Thoracic aorta (tissue), 2 donors: ENCODE data around the gene TC2N. TPM values are rescaled to one million over a fixed set of nuclear protein-coding genes. Genes with fewer than 3 reads are reported as not detected.

Experiments
- ATAC-seq: fragments of 150-250 bp; one replicate; pipeline ENCODE4 v1.8.0; 2017; ENCODE audit warnings: low read depth; ENCODE audit not compliant: insufficient number of reproducible peaks, low FRiP score
- DNase-seq: peaks from one replicate; pipeline ENCODE4 v3.0.0-alpha.2; 2020; ENCODE audit warnings: low spot score
- H3K27ac ChIP-seq, 2 donors: fragments of 200-600 bp; sonication (generic); 1 replicate in 1 of 2; 2 replicates in 1 of 2; pipeline ENCODE4 v1.5.1; 2016; ENCODE audit warnings: mild to moderate bottlenecking in 2 of 2, moderate library complexity in 2 of 2
- H3K27me3 ChIP-seq: fragments of 200-600 bp; sonication (generic); replicated peaks from 2 replicates; pipeline ENCODE4 v1.6.0; 2016; ENCODE audit warnings: mild to moderate bottlenecking; ENCODE audit not compliant: insufficient read depth
- H3K36me3 ChIP-seq: fragments of 200-600 bp; sonication (generic); one replicate; pipeline ENCODE4 v1.5.1; 2016
- H3K4me1 ChIP-seq, 2 donors: fragments of 200-600 bp; sonication (generic); 1 replicate in 1 of 2; 2 replicates in 1 of 2; pipeline versions ENCODE4 v1.5.1 to v1.6.0; 2016; ENCODE audit warnings: low read depth in 2 of 2, mild to moderate bottlenecking in 1 of 2; ENCODE audit not compliant: control insufficient read depth in 1 of 2
- H3K4me3 ChIP-seq: fragments of 200-600 bp; sonication (generic); 2 replicates; pipeline ENCODE4 v1.5.1; 2016; ENCODE audit warnings: mild to moderate bottlenecking
- H3K9me3 ChIP-seq: fragments of 200-600 bp; sonication (generic); 2 replicates; pipeline ENCODE4 v1.5.1; 2016
- total RNA-seq, 2 donors: library from RNA; depleted of rRNA; stranded (reverse); fragments of >200 nt; gene quantifications; one replicate each; pipeline versions ENCODE4 v1.1.0 to v1.2.3, GENCODE V29; 2016
- TF ChIP-seq, protein P1 (sequence below): fragments of 200-600 bp; sonication (generic); IDR thresholded peaks from one replicate; pipeline ENCODE4 v1.5.1; 2019; ENCODE audit warnings: antibody characterized with exemption

The TC2N gene
- total RNA-seq, 2 donors from 2014 or later, result 146 to 172 TPM

DNA sequence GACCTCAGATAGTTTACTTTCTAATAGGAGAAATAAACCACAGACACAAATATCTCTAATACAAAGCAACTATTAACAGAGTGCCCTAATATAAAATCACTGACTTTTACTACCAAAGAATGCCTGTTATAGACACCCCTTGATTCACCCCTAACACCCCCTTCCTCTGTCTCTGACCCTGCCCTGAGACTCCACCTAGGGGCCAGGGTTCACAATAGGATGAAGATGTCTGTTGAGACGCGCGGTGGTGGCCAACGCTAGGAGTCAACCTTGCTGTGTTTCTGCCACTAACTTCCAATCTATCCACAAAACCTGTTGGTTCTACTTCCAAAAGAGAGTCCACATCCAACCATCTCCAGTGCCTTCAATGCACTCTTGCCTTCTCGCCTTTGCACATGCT is 10.9 kb upstream of the TC2N start:
- Histone ChIP-seq H3K36me3 (peaks cover 77% of the 10 kb centered on the region), H3K9me3 (no peaks in the 10 kb centered on the region), H3K27ac (peak overlapping the region; percentile 29 to 64)

DNA sequence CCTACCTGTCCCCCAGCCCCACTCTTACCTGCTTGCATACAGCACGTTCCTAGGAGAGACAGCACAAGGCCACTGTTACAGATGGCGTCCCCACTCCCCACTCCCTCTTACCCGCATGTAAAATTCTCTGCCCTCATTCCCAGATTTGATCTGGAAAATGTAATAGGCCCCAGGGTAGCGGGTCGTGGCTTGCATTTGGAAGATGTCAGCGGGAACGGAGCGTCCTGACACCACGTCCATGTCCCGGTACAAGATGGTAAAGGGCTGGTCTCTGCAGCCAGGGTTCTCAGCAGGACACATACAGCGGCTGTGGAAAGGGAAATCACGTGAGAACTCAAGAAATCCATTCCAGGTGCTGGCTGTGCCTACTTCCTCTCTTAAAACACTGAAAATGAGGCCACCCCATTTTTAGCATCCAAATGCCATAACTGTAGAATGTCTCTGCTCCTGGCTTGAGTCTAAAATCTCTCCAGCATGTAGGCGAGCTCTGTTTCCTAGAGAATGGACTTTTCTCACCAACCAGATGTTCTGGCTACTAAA is 10.1 kb upstream of the TC2N start:
- peaks cover 69% of the 10 kb centered on the region for H3K36me3 ChIP-seq
- TF ChIP-seq, protein P1, sequence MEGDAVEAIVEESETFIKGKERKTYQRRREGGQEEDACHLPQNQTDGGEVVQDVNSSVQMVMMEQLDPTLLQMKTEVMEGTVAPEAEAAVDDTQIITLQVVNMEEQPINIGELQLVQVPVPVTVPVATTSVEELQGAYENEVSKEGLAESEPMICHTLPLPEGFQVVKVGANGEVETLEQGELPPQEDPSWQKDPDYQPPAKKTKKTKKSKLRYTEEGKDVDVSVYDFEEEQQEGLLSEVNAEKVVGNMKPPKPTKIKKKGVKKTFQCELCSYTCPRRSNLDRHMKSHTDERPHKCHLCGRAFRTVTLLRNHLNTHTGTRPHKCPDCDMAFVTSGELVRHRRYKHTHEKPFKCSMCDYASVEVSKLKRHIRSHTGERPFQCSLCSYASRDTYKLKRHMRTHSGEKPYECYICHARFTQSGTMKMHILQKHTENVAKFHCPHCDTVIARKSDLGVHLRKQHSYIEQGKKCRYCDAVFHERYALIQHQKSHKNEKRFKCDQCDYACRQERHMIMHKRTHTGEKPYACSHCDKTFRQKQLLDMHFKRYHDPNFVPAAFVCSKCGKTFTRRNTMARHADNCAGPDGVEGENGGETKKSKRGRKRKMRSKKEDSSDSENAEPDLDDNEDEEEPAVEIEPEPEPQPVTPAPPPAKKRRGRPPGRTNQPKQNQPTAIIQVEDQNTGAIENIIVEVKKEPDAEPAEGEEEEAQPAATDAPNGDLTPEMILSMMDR, result no peak
- H3K9me3 ChIP-seq, result no peaks in the 10 kb centered on the region
- no peak overlapping the region for H3K4me3 ChIP-seq
- DNase-seq (no peak), ATAC-seq (no peak)
- peaks cover 17 to 64% of the 10 kb centered on the region in 2 donors for H3K4me1 ChIP-seq
- H3K27ac ChIP-seq, result peak overlapping the region; percentile 14 to 57
- H3K27me3 ChIP-seq, result no peaks in the 10 kb centered on the region

More for the DNA sequence above, 10.9 kb upstream of the TC2N start:
- TF ChIP-seq, protein P1, result no peak
- DNase-seq, result no peak
- no peak for ATAC-seq
- Histone ChIP-seq H3K4me3 (no peak overlapping the region), H3K4me1 (peaks cover 14 to 66% of the 10 kb centered on the region in 2 donors), H3K27me3 (no peaks in the 10 kb centered on the region)

DNA sequence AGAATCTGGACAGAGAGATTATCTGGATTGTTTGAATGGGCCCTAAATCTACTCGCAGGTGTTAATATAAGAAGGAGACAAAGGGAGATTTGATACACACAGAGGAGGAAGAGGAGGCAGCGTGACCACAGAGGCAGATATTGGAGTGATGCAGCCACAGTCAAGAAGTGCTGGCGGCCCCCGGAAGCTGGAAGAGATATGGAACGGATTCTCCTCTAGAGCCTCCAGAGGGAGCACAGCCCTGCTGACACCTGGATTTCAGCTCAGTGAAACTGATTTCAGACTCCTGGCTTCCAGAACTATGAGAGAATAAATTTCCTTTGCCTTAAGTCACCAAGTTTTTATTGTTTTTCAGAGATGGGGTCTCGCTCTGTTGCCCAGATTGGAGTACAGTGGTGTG is 9.2 kb upstream of the TC2N start:
- ATAC-seq (no peak), DNase-seq (no peak)
- Histone ChIP-seq H3K9me3 (no peaks in the 10 kb centered on the region), H3K4me1 (peaks cover 26 to 71% of the 10 kb centered on the region in 2 donors), H3K27ac (peak overlapping the region; percentile 77 to 86), H3K27me3 (no peaks in the 10 kb centered on the region), H3K36me3 (peaks cover 65% of the 10 kb centered on the region), H3K4me3 (no peak overlapping the region)
- TF ChIP-seq, protein P1, result no peak

DNA sequence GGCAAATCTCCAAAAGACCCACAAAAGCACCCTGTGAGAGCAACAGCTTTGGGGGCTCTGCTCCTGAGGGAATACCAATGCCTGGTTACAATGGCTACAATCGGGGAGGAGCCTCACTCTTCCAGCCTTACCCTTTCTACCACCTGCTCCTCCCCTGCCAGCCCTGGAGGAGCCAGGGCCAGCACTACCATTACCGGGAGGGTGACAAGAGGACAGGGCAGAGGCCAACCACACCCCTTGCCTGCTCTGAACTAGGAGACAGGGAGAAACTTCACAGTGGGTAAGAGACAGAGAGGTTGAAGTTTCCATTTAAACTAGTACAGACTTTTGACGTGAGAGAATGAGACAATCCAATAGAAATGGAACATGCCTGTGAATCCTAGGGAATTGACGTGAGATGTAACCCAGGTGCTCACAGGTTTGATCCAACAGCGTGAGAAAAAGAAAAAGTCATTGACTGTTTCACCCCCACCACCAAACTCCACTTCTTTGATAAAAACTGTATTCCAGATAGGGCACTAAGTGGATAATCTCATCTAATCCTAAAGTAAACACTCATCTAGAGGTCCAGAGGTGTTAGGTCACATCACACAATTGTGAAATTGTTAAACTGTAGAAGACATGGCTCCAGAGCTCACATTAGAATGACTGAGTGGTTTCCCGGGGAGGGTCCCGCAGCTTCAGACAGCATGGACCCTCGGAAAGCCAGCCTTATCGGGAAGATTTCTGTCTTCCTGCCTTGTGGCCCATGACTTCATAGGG is 8.4 kb upstream of the TC2N start:
- H3K27me3 ChIP-seq, result no peaks in the 10 kb centered on the region
- DNase-seq (no peak), ATAC-seq (no peak)
- no peaks in the 10 kb centered on the region for H3K9me3 ChIP-seq
- peaks cover 30 to 67% of the 10 kb centered on the region in 2 donors for H3K4me1 ChIP-seq
- H3K4me3 ChIP-seq, result no peak overlapping the region
- TF ChIP-seq, protein P1, result no peak
- H3K36me3 ChIP-seq, result peaks cover 62% of the 10 kb centered on the region
- peak overlapping the region; percentile 77 to 86 for H3K27ac ChIP-seq

DNA sequence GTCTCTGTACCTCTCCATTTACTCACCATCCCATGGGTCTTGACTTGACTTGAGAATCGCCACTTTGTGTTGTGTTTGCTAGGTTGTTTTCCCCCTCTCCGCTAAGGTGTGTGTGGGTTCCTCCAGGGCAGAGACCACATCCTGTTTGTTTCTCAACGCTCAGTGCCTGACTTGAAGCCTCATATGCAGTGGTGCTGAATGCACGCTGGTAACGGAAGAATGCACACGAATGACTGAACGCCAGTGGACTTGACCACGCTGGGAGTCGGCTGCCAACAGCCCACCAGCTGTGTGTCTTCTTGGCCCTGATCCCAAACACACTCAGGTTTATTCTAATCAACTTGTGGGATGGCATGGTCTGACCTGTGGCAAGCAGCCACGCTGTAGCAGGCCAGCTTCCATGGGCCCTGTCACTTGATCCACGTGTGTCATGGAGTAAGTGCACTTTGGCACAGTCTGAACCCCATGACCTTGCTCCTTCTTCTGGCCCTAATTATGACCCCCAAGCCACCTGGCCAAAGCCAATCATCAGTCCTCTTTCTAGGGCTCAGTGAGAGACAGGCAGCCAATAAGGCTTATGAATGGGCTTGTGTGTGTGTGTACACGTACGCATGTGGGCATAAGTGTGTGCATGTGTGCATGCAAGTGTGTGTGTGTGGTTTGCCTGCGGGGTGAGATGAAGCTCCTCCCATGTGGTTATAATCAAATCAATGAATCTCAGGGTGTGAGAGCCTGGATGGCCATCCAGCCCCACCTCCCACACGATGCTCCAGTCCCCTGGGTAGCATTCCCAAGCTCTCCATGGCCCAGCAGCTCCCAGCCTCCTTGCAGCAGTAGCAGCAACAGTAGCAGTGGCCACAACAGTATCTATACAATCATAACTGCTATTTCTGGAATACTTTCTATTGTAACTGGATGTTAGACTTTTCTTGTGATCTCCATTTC is 6.4 kb upstream of the TC2N start:
- TF ChIP-seq, protein P1, result no peak
- no peak overlapping the region for H3K4me3 ChIP-seq
- peaks cover 22 to 48% of the 10 kb centered on the region in 2 donors for H3K4me1 ChIP-seq
- DNase-seq (no peak), ATAC-seq (no peak)
- no peaks in the 10 kb centered on the region for H3K9me3 ChIP-seq
- H3K36me3 ChIP-seq, result peaks cover 59% of the 10 kb centered on the region
- H3K27ac ChIP-seq, result peak overlapping the region; percentile 77 to 86
- no peaks in the 10 kb centered on the region for H3K27me3 ChIP-seq
